ENCODE measurements around the gene TLN1. TPM values are rescaled to one million over a fixed set of nuclear protein-coding genes. Genes with fewer than 3 reads are reported as not detected.

TLN1 gene
- total and polyA plus RNA-seq, 8 donors = 152 to 471 (median 191) TPM

GRCh38 chr9:35760651-35761050, 28.7 kb upstream of the TLN1 start:
- TF ChIP-seq, protein P1, sequence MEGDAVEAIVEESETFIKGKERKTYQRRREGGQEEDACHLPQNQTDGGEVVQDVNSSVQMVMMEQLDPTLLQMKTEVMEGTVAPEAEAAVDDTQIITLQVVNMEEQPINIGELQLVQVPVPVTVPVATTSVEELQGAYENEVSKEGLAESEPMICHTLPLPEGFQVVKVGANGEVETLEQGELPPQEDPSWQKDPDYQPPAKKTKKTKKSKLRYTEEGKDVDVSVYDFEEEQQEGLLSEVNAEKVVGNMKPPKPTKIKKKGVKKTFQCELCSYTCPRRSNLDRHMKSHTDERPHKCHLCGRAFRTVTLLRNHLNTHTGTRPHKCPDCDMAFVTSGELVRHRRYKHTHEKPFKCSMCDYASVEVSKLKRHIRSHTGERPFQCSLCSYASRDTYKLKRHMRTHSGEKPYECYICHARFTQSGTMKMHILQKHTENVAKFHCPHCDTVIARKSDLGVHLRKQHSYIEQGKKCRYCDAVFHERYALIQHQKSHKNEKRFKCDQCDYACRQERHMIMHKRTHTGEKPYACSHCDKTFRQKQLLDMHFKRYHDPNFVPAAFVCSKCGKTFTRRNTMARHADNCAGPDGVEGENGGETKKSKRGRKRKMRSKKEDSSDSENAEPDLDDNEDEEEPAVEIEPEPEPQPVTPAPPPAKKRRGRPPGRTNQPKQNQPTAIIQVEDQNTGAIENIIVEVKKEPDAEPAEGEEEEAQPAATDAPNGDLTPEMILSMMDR (IDR thresholded peaks at IDR 0.05) = no peak
- Histone ChIP-seq H3K4me1 (peaks cover 4 to 34% of the 10 kb centered on the region in 2 donors), H3K4me3 (no peak overlapping the region), H3K27ac (peak overlapping the region in 1 of 2 donors; percentile 18), H3K27me3 (no peaks in the 10 kb centered on the region), H3K36me3 (no peaks in the 10 kb centered on the region), H3K9me3 (no peaks in the 10 kb centered on the region)
- ATAC-seq = no peak
- intact Hi-C loops (cut with DNase I) = no loop called here
- peak in 1 of 4 donors; percentile 32 for DNase-seq

DNA sequence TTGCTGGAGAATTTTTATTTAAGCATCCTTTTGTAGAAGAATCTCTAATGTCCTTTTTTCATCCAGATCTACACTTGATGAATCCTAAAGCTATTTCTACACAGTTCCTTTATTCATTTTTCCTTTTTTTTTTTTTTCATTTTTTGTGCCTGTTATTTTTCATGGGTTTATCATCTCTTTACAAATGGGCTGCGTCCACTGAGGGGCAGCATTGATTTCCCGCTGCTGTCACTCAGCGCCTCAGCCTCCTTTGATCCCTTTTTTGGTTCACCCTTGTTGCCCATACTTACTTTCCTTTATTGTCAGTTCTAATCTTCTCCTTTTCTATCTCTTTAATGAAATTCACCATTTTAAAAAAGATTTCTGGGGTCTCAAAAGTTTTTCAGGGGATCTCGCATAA, 27.8 kb upstream of the TLN1 start:
- Histone ChIP-seq H3K4me1 (peaks cover 4 to 34% of the 10 kb centered on the region in 2 donors), H3K9me3 (no peaks in the 10 kb centered on the region), H3K4me3 (no peak overlapping the region), H3K27me3 (no peaks in the 10 kb centered on the region), H3K27ac (no peak overlapping the region), H3K36me3 (peaks cover 0 to 4% of the 10 kb centered on the region in 2 donors)
- no peak for ATAC-seq
- no peak for DNase-seq
- TF ChIP-seq, protein P1 (IDR thresholded peaks at IDR 0.05) = no peak
- intact Hi-C loops (cut with DNase I) = no loop called here

DNA sequence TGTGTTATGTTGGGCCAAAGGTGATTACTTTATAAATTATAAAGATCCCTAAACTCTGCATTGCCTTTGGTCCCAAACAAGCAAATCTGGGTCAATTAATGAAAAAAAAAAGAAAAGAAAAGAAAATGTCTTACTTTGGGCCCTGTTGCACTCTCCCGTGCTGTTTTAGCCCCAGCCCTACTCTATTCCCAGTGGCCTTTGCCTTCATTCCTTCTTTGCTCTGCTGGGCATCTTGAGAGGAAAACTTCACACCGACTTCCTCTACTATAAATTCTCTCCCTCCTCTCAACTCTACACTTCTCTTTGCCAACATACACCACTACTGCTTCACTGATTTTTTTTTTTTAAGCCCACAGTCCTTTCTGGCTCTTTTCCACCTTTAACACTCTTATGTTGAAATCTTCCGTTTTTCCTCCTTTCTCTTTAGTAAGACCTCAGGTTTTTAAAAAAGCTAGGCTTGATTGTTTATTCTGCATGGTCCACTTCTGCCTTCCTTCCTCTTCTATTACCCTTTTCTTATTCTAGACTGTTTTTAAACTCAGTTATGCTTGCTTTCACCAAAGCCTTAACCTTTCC, 26.6 kb upstream of the TLN1 start:
- ATAC-seq (peak; percentile 30), DNase-seq (peak in 1 of 4 donors; percentile 36)
- peaks cover 0 to 17% of the 10 kb centered on the region in 2 donors for H3K36me3 ChIP-seq
- peaks cover 4 to 34% of the 10 kb centered on the region in 2 donors for H3K4me1 ChIP-seq
- intact Hi-C loops (cut with DNase I) = no loop called here
- TF ChIP-seq, protein P1 (IDR thresholded peaks at IDR 0.05) = no peak
- peak overlapping the region in 1 of 2 donors; percentile 85 for H3K27ac ChIP-seq
- no peak overlapping the region for H3K4me3 ChIP-seq
- no peaks in the 10 kb centered on the region for H3K9me3 ChIP-seq
- no peaks in the 10 kb centered on the region for H3K27me3 ChIP-seq

GRCh38 chr9:35757892-35758275, 25.9 kb upstream of the TLN1 start:
- H3K4me3 ChIP-seq = peak overlapping the region in 1 of 2 donors; percentile 54
- TF ChIP-seq, protein P1 (IDR thresholded peaks at IDR 0.05) = no peak
- no peaks in the 10 kb centered on the region for H3K9me3 ChIP-seq
- no peaks in the 10 kb centered on the region for H3K27me3 ChIP-seq
- DNase-seq (no peak), ATAC-seq (no peak)
- intact Hi-C loops (cut with DNase I) = no loop called here
- H3K36me3 ChIP-seq = peaks cover 0 to 23% of the 10 kb centered on the region in 2 donors
- H3K27ac ChIP-seq = peak overlapping the region in 1 of 2 donors; percentile 85
- peaks cover 4 to 34% of the 10 kb centered on the region in 2 donors for H3K4me1 ChIP-seq

GRCh38 chr9:35757226-35757891, 25.4 kb upstream of the TLN1 start:
- Histone ChIP-seq H3K4me1 (peaks cover 4 to 34% of the 10 kb centered on the region in 2 donors), H3K27ac (peak overlapping the region; percentile 85), H3K36me3 (peaks cover 0 to 29% of the 10 kb centered on the region in 2 donors), H3K27me3 (no peaks in the 10 kb centered on the region), H3K9me3 (no peaks in the 10 kb centered on the region), H3K4me3 (peak overlapping the region; percentile 45 to 54)
- intact Hi-C loops (cut with DNase I) = no loop called here
- peak in 2 of 4 donors; percentile 56 to 59 for DNase-seq
- peak; percentile 77 for ATAC-seq
- TF ChIP-seq, protein P1 (IDR thresholded peaks at IDR 0.05) = no peak
